HCEC 1CT (cell line): ENCODE results near the gene USP21.

Experiments used
- DNase-seq: peaks from one replicate; pipeline ENCODE4 v3.0.0-alpha.2; 2017

The USP21 gene

DNA sequence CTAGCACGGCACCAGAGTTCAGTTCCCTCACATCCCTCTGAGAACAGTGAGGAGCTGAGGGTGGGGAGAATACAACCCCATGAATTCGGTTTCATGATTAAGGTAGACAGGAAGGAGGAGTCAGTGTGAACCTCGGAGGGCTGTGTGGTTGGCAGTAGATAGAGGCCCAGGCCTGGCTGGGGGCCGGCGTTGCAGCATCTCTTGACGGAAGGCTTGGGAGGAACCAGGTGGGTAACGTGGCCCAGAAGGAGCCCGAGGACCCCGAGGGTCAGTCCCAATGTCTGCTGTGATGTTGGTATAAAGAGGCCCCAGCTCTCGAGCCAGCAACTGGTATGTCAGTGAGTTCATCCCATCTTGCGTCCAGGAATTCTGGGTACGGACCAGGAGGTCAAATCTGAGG, 12.4 kb downstream of the USP21 start:
- no peak for DNase-seq

DNA sequence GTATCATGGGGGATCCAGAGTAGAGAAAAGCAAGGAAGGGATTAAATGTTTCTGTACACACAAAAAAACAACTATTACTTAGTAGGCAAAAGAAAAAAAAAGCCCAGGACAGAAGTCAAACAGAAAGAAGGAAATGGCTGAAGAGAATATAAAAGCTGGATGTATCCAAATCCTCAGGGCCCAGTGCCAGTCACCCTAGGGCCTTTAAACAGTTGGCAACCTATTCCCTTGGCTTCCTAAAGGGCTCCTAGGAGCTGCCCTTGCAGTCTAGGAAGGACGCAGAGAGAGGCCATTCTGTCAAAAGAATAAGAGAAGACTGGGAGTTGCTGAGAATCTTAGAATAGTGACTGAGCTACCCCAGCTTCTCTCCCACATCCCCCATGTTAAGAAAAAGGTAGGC, 13.0 kb downstream of the USP21 start:
- DNase-seq = no peak

DNA sequence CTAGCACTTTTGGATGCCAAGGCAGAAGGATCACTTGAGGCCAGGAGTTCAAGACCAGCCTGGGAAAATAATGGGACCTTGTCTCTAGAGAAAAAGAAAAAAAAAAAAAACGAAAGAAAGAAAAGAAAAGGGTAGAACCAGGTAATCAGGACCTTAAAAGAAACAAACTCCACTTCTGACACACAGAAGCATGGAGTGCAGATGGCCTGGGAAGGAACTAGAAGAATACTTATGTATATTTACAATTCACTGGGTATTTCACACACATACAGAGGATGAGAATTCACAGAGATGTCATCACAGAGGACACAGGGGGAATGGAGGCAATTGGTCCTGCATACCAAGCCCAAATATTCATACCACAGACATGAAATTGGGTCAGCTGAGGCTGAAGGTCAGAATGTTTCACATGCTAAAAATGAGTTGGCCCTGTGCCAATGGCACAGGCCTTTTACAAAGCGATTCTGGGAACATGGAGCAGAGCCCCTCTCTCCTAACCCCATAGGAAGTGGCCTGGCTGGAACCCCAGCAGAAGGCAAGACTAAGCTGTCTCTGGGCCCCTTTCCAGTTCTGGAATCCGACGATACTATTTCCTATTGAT, 13.6 kb downstream of the USP21 start:
- DNase-seq = peak; percentile 95

DNA sequence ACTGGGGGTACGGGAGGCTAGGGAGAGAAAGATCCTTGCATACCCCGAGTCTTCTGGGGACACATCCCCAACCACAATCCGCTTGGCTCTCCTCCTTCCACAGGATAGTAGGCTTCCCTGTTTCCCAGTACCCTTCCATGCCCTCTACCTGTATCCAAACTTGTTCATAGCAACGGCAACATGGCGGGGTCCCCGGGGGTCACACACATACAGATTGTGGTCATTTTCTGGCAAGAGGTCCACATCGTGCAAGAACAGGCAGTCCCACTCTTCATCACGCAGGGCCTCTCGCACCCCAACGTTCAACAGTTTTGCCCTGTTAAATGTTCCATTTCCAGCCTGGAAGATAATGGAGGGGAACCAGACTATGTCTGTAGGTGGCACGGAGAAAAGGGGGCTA, 14.4 kb downstream of the USP21 start:
- DNase-seq = no peak

- no peak for DNase-seq
These were observed 15.6 kb downstream of the USP21 start for GRCh38 chr1:161174911-161175310.

DNA sequence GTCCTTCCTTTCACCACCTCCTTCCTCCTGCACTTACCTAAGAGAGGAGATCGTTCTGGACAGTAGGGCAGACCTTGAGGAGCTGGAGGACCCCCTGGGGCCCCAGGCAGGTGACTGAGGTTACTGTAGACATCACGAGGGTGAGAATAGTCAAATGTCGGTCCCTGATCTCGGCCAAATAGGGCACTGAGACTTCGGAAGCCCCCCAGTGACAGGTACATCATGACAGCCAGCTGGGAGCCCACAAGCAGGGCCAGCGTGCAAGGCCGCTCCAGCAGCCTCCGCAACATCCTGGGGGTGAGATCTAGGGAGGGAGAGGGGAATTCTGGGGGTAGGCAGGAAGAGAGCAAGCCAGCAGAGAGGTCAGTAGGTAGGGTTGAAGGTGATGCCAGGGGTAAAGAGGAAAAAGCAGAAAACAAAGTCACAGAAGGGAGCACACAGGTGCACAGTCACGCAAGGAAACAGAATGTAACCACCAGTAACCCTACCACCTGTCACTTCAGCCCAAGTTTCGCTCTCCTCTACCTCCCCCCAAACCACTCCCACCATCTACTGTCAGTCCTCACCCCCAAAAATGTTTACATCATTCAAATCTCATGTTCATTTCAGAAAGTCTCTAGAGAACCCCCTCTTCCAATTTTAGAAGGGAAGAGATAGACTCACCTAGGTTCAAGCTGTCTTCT, 16.6 kb downstream of the USP21 start:
- DNase-seq = no peak

DNA sequence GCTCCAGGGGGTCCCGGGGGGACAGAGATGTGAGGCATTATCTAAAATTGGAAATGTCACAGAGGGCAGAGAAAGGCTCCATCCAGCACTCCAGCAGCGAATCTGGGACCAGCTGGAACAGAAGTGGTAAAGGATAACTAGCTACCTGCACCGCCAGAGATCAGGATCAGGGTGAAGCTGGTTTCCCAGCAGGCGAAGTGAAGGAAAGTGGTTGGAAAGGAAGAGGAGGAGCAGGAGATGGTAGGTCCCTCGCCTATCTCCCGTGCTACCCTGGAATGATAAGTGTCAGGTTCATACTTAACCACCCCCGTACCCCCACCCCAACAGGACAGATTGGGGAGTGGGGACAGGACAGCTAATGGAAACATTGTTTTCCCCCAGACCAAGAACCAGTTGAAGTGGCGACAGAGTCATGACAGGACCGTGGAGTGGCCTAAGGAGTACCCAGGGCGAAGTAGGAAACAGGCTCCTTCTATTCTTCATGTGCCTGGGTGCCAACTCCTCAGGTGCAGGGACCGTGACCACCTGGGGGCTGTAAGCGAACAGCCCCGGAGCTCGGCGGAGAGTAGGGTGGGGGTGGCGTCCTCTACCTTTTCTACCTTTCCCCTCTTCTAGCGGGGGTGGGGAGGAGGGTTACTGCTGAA, 17.3 kb downstream of the USP21 start:
- DNase-seq = no peak

GRCh38 chr1:161177112-161177935, 18.0 kb downstream of the USP21 start, which contains the start of gene B4GALT3:
B4GALT3 (minus strand) TSS chr1:161177507; CDS start chr1:161176060, 1,447 bp downstream.
- DNase-seq = peak; percentile 59

DNA sequence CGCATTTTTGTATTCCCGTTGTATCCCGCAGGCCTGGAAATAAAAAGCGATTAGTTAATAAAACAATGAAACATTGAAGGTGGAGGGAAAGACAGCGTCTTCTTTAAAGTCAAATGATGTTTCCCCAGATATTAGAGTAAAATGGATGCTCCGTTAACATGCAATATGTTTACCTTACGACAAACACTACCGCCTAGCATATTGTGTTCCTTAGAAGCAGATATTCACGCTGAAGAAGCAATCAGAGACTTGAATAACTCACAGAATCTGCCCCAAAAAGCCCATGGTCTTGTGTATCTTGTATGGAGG, 18.6 kb downstream of the USP21 start:
- no peak for DNase-seq

GRCh38 chr1:161179698-161180097, 20.4 kb downstream of the USP21 start:
- no peak for DNase-seq

DNA sequence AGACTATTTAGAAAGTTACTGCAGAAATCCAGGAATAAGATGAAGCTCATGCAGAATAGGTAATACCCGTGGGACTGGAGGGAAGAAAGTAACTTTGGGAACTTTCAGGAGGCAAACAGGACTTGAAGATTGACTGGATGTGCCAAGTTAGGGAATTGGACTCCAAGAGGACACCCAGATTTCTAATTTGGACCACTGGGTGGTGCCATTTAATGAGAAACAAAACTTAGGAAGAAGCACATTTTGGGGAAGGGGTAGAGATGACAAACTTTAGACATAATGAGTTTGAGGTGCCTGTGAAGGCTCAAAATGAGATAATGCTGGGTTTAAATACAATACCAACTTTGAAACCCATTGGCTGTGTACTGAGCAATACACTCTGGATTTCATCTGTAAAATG, 21.3 kb downstream of the USP21 start:
- DNase-seq = no peak

DNA sequence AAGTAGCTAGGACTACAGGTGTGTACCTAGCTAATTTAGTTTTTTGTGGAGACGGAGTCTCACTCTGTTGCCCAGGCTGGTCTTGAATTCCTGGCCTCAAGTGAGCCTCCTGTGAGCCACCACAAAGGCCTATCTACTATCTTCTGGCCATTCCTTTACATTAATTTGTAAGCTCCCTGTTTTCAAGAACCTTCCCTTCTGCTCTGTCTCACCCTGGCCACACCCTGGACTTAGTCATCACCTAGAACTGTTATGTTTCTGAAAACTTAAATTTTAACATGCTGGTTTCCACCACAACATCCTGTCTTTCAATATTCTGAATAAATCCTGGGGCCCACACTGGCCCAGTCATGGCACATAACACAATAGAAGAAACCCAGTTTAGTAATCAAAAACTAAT, 22.9 kb downstream of the USP21 start:
- peak; percentile 78 for DNase-seq

- DNase-seq = peak; percentile 68
These were observed 26.0 kb downstream of the USP21 start for GRCh38 chr1:161185282-161185682.

DNA sequence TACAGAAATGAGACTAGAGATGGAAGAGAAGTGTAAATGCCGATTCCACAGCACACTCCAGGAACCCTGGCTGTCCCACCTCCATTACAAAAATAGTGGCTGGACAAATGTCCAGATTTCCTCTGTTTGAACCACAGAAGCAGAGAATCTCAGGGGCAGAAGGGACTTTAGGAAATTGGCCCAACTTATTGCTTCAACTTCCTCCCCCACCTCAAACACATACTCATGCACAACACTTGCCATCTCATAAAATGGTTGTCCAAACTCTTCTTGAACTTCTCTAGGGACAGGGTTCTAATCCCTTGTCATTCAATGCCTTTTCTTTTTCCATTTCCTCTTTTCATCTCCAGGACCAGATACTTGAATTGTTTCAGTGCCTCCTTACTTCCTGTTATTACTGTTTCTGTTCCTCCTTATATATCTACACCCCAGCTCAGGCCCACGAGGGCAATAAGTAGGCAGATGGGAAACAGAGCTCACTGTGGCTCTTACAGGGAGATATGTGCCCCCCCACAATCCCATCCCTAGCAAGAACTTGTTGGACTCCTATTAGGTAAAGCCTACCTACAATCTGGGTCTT, 26.5 kb downstream of the USP21 start:
- no peak for DNase-seq

DNA sequence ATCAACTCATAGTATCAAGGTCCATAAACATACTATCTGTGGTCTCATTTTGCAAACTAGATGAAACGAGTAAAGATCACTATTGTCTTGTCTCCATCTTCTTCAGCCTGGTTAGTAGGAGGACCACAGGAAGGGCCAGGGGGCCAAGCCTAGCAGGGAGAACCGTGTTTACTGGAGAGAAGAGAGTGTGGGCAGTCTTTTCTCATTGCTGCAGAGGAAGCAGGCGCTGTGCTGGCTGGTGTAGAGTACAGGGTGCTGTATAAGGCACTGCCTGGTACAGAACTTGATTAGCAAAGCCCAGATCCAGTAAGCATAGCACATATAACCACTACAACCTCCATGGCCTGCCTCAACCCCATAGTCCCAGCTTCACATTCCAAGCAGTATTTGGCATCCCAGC, 28.0 kb downstream of the USP21 start:
- no peak for DNase-seq

GRCh38 chr1:161188381-161188780, 29.1 kb downstream of the USP21 start:
- no peak for DNase-seq

DNA sequence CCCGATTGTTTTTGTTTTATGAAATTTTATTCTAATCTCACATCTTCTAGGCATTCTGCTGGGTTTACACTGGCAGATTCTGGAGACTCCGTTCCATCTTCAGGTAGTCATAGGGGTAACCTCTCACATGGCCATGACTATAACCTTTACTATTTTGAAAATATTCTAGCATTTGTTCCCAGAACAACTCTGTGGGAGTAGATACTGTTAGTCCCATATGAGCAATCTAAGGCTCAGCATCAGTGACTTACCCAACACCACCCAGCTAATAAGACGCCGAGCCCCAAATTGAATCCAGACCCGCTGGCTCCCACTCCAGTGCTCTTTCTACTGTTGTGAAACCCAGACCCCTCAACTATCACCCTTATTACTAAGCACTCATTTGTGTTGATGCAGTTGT, 29.7 kb downstream of the USP21 start:
- DNase-seq = no peak

DNA sequence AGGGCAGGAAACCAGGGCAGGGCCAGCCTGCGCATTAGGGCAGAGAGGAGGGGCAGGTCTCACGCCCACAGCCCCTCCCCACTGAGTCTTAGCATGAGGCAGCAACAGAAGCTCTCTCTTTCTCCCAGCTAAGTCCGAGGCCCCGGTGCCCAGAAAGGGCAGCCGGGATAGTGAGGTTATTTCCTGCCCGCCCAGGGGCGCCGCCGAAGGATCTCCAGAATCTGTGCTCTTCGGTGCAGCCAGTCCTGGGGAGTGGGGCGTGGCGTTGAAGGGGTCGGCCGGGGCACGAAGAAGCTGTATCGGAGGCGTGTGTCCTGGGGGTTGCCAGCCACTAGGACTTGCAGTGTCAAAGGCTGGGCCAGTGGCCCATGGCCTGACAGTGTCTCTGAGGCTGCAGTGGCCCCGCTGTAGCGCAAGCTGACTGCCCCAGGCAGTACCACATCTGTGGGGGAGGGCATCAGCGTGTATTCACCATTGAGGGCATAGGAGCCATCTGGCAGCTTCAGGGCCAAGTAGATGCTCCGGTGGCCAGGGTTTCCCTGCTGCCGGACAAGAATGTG, 31.7 kb downstream of the USP21 start:
- DNase-seq = no peak

- no peak for DNase-seq
These were observed 32.7 kb downstream of the USP21 start for GRCh38 chr1:161191971-161192370.

DNA sequence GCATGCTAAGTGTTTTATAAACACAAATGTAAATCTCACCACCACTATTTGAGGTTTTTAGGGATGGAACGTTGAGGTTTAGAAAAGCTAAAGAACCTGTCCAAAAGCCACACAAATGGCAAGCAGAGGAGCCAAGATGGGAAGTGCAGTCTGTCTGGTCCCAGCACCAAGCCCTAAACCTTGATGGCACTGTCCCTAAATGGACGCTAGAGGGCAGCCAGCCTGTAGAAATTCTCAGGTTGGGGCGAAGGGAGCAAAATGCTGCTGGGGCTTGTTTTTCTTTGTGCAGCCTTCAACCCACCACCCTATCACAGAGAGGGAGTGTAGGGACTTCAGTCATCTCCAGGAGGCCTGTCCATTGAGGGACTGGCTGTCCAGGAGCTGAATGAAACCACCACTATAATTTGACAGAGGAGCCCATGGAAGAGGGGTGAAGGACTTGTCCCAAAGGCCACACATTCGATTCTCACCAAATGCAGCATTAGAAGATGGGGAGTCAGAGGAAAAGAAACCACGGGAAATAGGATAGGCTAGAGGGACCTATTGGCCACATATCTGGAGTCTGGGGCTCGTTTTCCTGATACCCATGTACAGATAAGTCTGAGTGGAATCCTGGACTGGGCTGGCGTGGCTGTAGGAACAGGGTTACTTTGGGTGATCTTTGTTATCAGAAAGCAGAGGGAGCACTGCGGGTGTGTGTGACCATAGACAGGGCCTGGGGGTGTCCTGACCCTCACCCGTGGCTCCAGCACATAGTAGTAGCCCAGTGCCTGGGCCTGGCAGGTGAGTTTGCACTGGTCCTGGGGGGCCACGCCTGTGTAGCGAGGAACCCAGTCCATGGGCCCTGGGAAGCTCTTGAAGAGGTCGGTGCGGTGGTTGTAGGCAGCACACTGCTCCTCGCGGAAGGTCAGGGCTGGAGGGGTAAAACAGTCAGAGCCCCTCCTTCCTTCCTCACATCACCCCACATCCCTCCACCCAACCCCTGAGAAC, 33.5 kb downstream of the USP21 start:
- DNase-seq = peak; percentile 67

DNA sequence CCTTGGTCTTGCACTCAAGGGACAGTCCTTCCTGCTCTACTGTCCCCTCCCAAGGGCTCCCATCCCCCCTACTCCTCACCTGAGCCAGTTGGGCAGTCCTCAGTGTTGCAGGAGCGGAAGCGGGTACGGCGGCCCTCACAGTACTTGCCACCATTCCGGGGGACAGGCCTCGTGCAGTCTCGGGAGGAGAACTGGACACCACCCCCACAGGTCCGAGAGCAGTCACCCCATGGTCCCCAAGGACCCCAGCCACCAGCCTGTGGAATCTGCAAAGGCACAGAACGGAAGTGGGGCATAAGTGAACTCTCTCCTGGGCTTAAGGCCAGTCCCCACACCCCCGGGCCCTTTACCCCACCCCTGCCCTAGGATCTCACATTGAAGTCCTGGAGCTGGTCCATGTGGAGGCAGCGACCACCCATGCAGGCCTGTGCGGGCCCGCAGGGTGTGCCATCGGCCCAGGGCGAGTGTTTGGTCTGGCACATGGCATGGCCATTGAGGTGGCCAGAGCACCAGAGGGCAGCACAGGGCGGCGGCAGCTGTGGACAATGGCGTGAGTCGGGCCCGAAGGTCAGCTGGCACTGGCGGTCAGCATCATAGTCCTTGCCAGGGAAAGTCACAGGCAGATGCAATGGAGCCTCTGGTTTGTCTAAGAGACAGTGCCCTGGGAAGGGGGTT, 34.4 kb downstream of the USP21 start:
- DNase-seq = no peak
